HCT116 (cell line): Measurements from ENCODE around the gene RPL10.

Experiments used
- ELF1 ChIP-seq: IDR thresholded peaks from 2 replicates; pipeline ENCODE4 v1.6.1; 2012; ENCODE audit warnings: low read depth, borderline replicate concordance
- EZH2 ChIP-seq: fragments of 200-600 bp; sonication (generic); IDR thresholded peaks from 2 replicates; pipeline ENCODE4 v1.6.1; 2017; ENCODE audit warnings: antibody characterized with exemption, mixed run types
- EZH2phosphoT487 ChIP-seq: fragments of 200-600 bp; IDR thresholded peaks from 2 replicates; pipeline ENCODE4 v1.6.1; 2018; ENCODE audit warnings: antibody characterized with exemption, borderline replicate concordance
- FOSL1 ChIP-seq: IDR thresholded peaks from 2 replicates; pipeline ENCODE4 v1.6.1; 2012; ENCODE audit warnings: low read depth
- POLR2AphosphoS5 ChIP-seq: IDR thresholded peaks from 2 replicates; pipeline ENCODE4 v1.6.1; 2011; ENCODE audit warnings: mild to moderate bottlenecking, low read depth, low read length, moderate library complexity
- YY1 ChIP-seq: IDR thresholded peaks from 2 replicates; pipeline ENCODE4 v1.6.1; 2011; ENCODE audit warnings: low read length, low read depth, moderate library complexity, mild to moderate bottlenecking; ENCODE audit not compliant: insufficient replicate concordance; ENCODE audit errors: extremely low read depth
- TF ChIP-seq, protein P1 (sequence below), 3 experiments: fragments of 200-600 bp in 1 of 3; sonication (generic) in 1 of 3; IDR thresholded peaks in 2 of 3; conservative IDR thresholded peaks in 1 of 3; 2 replicates each; pipeline ENCODE4 v1.5.1; 2012 to 2017; ENCODE audit warnings: low read depth in 2 of 3, low read length in 2 of 3, antibody characterized with exemption in 1 of 3, borderline replicate concordance in 1 of 3, control low read depth in 1 of 3, mild to moderate bottlenecking in 1 of 3, mixed read lengths in 1 of 3, mixed run types in 1 of 3, moderate library complexity in 1 of 3; ENCODE audit not compliant: insufficient read depth in 1 of 3

DNA sequence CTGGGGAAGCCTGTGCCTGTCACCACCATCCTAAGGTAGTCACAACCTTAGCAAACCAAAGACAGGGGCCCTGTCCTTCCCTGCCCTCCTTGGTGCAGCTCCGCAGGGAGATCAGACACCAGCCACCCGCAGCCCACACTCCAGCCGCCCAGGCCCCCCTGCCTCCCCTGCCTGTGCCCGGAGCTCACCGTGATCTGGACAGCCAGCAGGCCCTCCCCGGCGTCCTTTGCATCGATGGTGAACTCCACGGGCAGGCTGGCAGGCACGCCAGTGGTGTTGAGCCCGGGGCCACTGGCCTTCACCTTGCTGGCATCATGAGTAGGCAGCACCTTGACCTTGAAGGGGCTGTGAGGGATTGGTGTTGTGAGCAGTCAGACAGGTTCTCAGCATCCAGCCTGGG lies 40.2 kb upstream of the RPL10 start:
- TF ChIP-seq, protein P1, sequence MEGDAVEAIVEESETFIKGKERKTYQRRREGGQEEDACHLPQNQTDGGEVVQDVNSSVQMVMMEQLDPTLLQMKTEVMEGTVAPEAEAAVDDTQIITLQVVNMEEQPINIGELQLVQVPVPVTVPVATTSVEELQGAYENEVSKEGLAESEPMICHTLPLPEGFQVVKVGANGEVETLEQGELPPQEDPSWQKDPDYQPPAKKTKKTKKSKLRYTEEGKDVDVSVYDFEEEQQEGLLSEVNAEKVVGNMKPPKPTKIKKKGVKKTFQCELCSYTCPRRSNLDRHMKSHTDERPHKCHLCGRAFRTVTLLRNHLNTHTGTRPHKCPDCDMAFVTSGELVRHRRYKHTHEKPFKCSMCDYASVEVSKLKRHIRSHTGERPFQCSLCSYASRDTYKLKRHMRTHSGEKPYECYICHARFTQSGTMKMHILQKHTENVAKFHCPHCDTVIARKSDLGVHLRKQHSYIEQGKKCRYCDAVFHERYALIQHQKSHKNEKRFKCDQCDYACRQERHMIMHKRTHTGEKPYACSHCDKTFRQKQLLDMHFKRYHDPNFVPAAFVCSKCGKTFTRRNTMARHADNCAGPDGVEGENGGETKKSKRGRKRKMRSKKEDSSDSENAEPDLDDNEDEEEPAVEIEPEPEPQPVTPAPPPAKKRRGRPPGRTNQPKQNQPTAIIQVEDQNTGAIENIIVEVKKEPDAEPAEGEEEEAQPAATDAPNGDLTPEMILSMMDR (IDR thresholded peaks at IDR 0.05 in 2 of 3, conservative IDR thresholded peaks at IDR 0.05 in 1 of 3; ENCODE audit: borderline replicate concordance in 1 of 3, insufficient read depth in 1 of 3, low read depth in 2 of 3, low read length in 2 of 3): no peak
- TF ChIP-seq FOSL1 (no peak), POLR2AphosphoS5 (no peak), ELF1 (no peak), YY1 (no peak), EZH2 (no peak), EZH2phosphoT487 (no peak)
